ENCODE measurements around the gene LY6G5C. TPM values are rescaled to one million over a fixed set of nuclear protein-coding genes. Genes with fewer than 3 reads are reported as not detected.
A peak's percentile ranks its signal among the peaks of the same experiment; 100 is the strongest.

Gene LY6G5C
- total and polyA plus RNA-seq, 9 of the 15 experiments (the other 6 are each of a cell fraction or from before 2014, with no cell fraction given) = 0.10 to 0.67 (median 0.46) TPM; not detected in 4

- TF ChIP-seq FOXK1 (CRISPR knock-in tag; IDR thresholded peaks at IDR 0.05; ENCODE audit: borderline replicate concordance) (0 out of 2 replicates have a peak, but pooled peaks have one; percentile 58), STAG1 (CRISPR knock-in tag; IDR thresholded peaks at IDR 0.05; ENCODE audit: borderline replicate concordance) (peak; percentile 93), ELF2 (CRISPR knock-in tag; IDR thresholded peaks at IDR 0.05) (no peak), NONO (IDR thresholded peaks at IDR 0.05; ENCODE audit: low read depth in 2 of 2, low read length in 1 of 2) (0 out of 4 replicates have a peak, but pooled peaks of 1 of the 2 experiments have one; percentile 11), ZKSCAN1 (IDR thresholded peaks at IDR 0.05; ENCODE audit: low read depth, low read length) (no peak), ZNF124 (CRISPR knock-in tag; IDR thresholded peaks at IDR 0.05) (no peak), CBX2 (IDR thresholded peaks at IDR 0.05; ENCODE audit: insufficient read depth, low read length, poor library complexity, severe bottlenecking) (no peak), SMC3 (conservative IDR thresholded peaks at IDR 0.05; ENCODE audit: insufficient read depth, low read depth, low read length) (peak; percentile 98), MAFF (IDR thresholded peaks at IDR 0.05; ENCODE audit: low read length) (no peak), IFI16 (CRISPR knock-in tag; IDR thresholded peaks at IDR 0.05) (no peak), MTF1 (CRISPR knock-in tag; IDR thresholded peaks at IDR 0.05; ENCODE audit: borderline replicate concordance) (no peak), ZNF830 (CRISPR knock-in tag; IDR thresholded peaks at IDR 0.05) (no peak), ZNF57 (CRISPR knock-in tag; IDR thresholded peaks at IDR 0.05) (no peak), E2F6 (IDR thresholded peaks at IDR 0.05; ENCODE audit: borderline replicate concordance in 1 of 2, extremely low read depth in 1 of 2, insufficient read depth in 1 of 2, insufficient read length in 1 of 2, low read depth in 1 of 2, low read length in 1 of 2, poor library complexity in 1 of 2, severe bottlenecking in 1 of 2) (no peak), MBD1 (CRISPR knock-in tag; IDR thresholded peaks at IDR 0.05) (no peak), TEAD1 (CRISPR knock-in tag; IDR thresholded peaks at IDR 0.05) (0 out of 4 replicates have a peak, but pooled peaks of 1 of the 2 experiments have one; percentile 9), CCAR2 (IDR thresholded peaks at IDR 0.05; ENCODE audit: low read depth, low read length) (no peak), HNRNPH1 (optimal IDR thresholded peaks at IDR 0.05; ENCODE audit: low read depth, low read length) (no peak), MECOM (CRISPR knock-in tag; IDR thresholded peaks at IDR 0.05) (no peak), NFE2 (IDR thresholded peaks at IDR 0.05; ENCODE audit: low read depth) (no peak), ZNF444 (CRISPR knock-in tag; IDR thresholded peaks at IDR 0.05) (no peak), TAF15 (IDR thresholded peaks at IDR 0.05; ENCODE audit: low read depth, low read length) (no peak)
Observed at GRCh38 chr6:31680226-31681134, at the start of gene LY6G5C (continued).
